Measurements from ENCODE around the gene AP1M1.
A peak's percentile ranks its signal among the peaks of the same experiment; 100 is the strongest.

AP1M1 gene

DNA sequence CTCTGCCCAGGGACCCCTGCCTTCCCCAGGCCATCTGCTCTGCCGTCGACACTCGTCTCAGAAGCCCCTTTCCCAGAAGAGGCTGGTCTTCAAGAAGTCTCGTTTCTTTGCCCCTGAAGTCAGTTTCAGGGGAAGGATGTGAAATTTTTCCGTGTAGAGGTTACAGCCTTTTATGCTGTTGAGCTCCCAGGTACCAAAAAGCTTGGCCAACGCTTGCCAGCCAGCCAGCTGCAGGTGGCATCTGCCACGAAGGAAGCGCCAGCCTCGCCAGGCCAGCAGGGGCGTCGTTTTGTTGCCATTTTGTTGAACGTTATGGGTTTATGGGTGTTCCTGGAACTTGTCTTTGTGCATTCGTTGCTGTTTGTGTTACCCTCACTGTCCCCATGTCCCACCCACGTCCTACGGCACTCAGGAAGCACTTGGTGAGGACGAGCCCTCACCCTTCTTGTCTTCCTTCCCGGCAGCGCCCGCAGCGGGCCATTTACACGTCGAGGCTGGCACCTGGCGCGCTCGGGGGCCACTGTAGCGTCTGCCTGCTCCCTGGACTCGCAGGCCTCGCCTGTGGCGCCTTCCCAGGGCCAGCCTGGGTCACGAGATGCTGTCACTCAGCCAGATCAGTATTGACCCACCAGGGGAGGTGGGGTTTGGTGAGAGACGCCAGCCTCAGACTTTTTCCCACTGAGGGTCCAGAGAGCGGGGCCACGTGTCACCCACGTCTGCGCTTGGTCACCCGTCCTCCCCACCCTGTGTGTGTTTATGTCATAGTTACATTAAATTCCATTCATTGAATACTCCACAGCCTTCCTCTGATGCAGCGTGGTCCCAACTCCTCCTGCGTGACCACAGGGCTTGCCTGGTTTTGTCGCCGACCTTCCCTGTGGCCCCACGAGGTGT lies 37.1 kb downstream of the AP1M1 start:
- TF ChIP-seq, protein P1, sequence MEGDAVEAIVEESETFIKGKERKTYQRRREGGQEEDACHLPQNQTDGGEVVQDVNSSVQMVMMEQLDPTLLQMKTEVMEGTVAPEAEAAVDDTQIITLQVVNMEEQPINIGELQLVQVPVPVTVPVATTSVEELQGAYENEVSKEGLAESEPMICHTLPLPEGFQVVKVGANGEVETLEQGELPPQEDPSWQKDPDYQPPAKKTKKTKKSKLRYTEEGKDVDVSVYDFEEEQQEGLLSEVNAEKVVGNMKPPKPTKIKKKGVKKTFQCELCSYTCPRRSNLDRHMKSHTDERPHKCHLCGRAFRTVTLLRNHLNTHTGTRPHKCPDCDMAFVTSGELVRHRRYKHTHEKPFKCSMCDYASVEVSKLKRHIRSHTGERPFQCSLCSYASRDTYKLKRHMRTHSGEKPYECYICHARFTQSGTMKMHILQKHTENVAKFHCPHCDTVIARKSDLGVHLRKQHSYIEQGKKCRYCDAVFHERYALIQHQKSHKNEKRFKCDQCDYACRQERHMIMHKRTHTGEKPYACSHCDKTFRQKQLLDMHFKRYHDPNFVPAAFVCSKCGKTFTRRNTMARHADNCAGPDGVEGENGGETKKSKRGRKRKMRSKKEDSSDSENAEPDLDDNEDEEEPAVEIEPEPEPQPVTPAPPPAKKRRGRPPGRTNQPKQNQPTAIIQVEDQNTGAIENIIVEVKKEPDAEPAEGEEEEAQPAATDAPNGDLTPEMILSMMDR (IDR thresholded peaks at IDR 0.05; ENCODE audit: low read depth, low read length, missing control alignments), result no peak
- in situ Hi-C loops (cut with HindIII; ENCODE audit: low sequenced_read_pairs), result no loop called here

GRCh38 chr19:16235811-16236652 lies 38.3 kb downstream of the AP1M1 start:
- in situ Hi-C loops (cut with HindIII; ENCODE audit: low sequenced_read_pairs), result no loop called here
- no peak for DNase-seq (ENCODE audit: low read depth)
- H3K4me3 ChIP-seq (ENCODE audit: low read depth, low read length), result no peak overlapping the region
- TF ChIP-seq, protein P1 (IDR thresholded peaks at IDR 0.05; ENCODE audit: low read depth, low read length, missing control alignments), result no peak

More for the DNA sequence above, 37.1 kb downstream of the AP1M1 start:
- H3K4me3 ChIP-seq (ENCODE audit: low read depth, low read length), result no peak overlapping the region
- DNase-seq (ENCODE audit: low read depth), result no peak

DNA sequence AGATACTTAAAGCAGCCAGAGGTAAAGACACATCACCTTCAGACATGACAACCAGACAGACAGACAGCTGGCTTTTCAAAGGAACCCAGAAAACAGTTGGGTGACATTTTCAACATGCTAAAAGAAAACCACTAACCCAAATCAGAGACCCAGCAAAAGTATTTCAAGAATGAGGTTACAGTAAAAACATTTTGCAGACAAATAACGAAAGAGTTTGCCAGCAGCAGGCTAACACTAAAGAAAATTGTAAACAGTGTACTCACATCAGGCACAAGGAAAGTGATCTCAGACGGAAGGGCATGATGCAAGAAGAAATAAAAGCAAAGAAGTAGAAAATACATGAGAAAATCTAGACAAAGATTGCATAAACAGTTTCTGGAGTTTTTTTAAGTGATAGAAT lies 46.4 kb downstream of the AP1M1 start:
- DNase-seq (ENCODE audit: low read depth), result no peak
- in situ Hi-C loops (cut with HindIII; ENCODE audit: low sequenced_read_pairs), result no loop called here
- no peak overlapping the region for H3K4me3 ChIP-seq (ENCODE audit: low read depth, low read length)
- TF ChIP-seq, protein P1 (IDR thresholded peaks at IDR 0.05; ENCODE audit: low read depth, low read length, missing control alignments), result no peak

GRCh38 chr19:16247353-16248182 lies 49.9 kb downstream of the AP1M1 start:
- TF ChIP-seq, protein P1 (IDR thresholded peaks at IDR 0.05; ENCODE audit: low read depth, low read length, missing control alignments), result peak; percentile 95
- DNase-seq (ENCODE audit: low read depth), result peak; percentile 47
- in situ Hi-C loops (cut with HindIII; ENCODE audit: low sequenced_read_pairs), result loop anchor here (5.0 kb wide), 1 partner anchor 125 kb away; no protein-coding TSS in a partner anchor
- no peak overlapping the region for H3K4me3 ChIP-seq (ENCODE audit: low read depth, low read length)

GRCh38 chr19:16248380-16249023 lies 50.8 kb downstream of the AP1M1 start:
- no peak overlapping the region for H3K4me3 ChIP-seq (ENCODE audit: low read depth, low read length)
- in situ Hi-C loops (cut with HindIII; ENCODE audit: low sequenced_read_pairs), result loop anchor here (5.0 kb wide), 1 partner anchor 124 kb away; no protein-coding TSS in a partner anchor
- DNase-seq (ENCODE audit: low read depth), result no peak
- TF ChIP-seq, protein P1 (IDR thresholded peaks at IDR 0.05; ENCODE audit: low read depth, low read length, missing control alignments), result no peak
